T-helper 2 cell treated with Interferon-gamma antibody and Interleukin-4, amounts not matched to agents 100 ng/mL and 5 ng/mL, for 36 hours (primary cell): ENCODE results near the gene PAWR. TPM values are rescaled to one million over a fixed set of nuclear protein-coding genes. Genes with fewer than 3 reads are reported as not detected.
"Not testable (repeated sequence)": the region's sequence is repeated elsewhere in the genome, so short reads cannot be mapped to it uniquely, and the experiment has no call there.

Source experiments
- intact Hi-C: fragments of 100-400 bp; cut with micrococcal nuclease; formaldehyde crosslinking; loops from one replicate; pipeline ENCODE4 v1.15.1; 2023
- total RNA-seq: library from RNA; stranded (reverse); gene quantifications from 2 replicates; pipeline ENCODE4 v1.2.3, GENCODE V29; 2022

Gene PAWR
- total RNA-seq, 1 donor from 2014 or later, result 3.5 TPM

GRCh38 chr12:79650440-79650839, 40.3 kb downstream of the PAWR start:
- intact Hi-C loops, result no loop called here

GRCh38 chr12:79648881-79649280, 41.9 kb downstream of the PAWR start:
- intact Hi-C loops, result no loop called here

GRCh38 chr12:79646843-79647242, 43.9 kb downstream of the PAWR start:
- intact Hi-C loops, result not testable (repeated sequence)

GRCh38 chr12:79645235-79645630, 45.5 kb downstream of the PAWR start:
- intact Hi-C loops, result no loop called here

- intact Hi-C loops, result no loop called here
Observed at GRCh38 chr12:79644274-79645234, 46.2 kb downstream of the PAWR start.

GRCh38 chr12:79643821-79644220, 46.9 kb downstream of the PAWR start:
- intact Hi-C loops, result no loop called here

- intact Hi-C loops, result no loop called here
Observed at GRCh38 chr12:79638490-79638889, 52.3 kb downstream of the PAWR start.

GRCh38 chr12:79637093-79637492, 53.7 kb downstream of the PAWR start:
- intact Hi-C loops, result no loop called here

- intact Hi-C loops, result no loop called here
Observed at GRCh38 chr12:79635676-79636075, 55.1 kb downstream of the PAWR start.

GRCh38 chr12:79634957-79635471, 55.8 kb downstream of the PAWR start:
- intact Hi-C loops, result no loop called here

- intact Hi-C loops, result no loop called here
Observed at GRCh38 chr12:79629561-79629960, 61.2 kb downstream of the PAWR start.

GRCh38 chr12:79626735-79627134, 64.0 kb downstream of the PAWR start:
- intact Hi-C loops, result not testable (repeated sequence)

- intact Hi-C loops, result no loop called here
Observed at GRCh38 chr12:79624378-79624777, 66.4 kb downstream of the PAWR start.

GRCh38 chr12:79619872-79620562, 70.7 kb downstream of the PAWR start:
- intact Hi-C loops, result no loop called here

GRCh38 chr12:79618848-79619404, 71.8 kb downstream of the PAWR start:
- intact Hi-C loops, result no loop called here

GRCh38 chr12:79617696-79618095, 73.1 kb downstream of the PAWR start:
- intact Hi-C loops, result no loop called here

- intact Hi-C loops, result no loop called here
Observed at GRCh38 chr12:79615596-79616560, 74.9 kb downstream of the PAWR start.

- intact Hi-C loops, result no loop called here
Observed at GRCh38 chr12:79614730-79615129, 76.0 kb downstream of the PAWR start.

GRCh38 chr12:79601908-79602307, 88.9 kb downstream of the PAWR start:
- intact Hi-C loops, result no loop called here

GRCh38 chr12:79597910-79598309, 92.9 kb downstream of the PAWR start:
- intact Hi-C loops, result no loop called here
